Smooth muscle cell (in vitro differentiated cells): ENCODE data around the gene LGI1. TPM values are rescaled to one million over a fixed set of nuclear protein-coding genes. Genes with fewer than 3 reads are reported as not detected.

ENCODE experiments used
- DNase-seq: peaks from one replicate; lab custom pipeline; 2025; ENCODE audit not compliant: unreplicated experiment; lab: John Stamatoyannopoulos, UW
- H2AFZ ChIP-seq: fragments of 200-600 bp; sonication (generic); 2 replicates; pipeline ENCODE4 v1.6.0; 2016; ENCODE audit warnings: antibody characterized with exemption, low read depth, mild to moderate bottlenecking
- H3F3A ChIP-seq: fragments of 200-600 bp; sonication (generic); 2 replicates; pipeline ENCODE4 v1.6.0; 2017; ENCODE audit warnings: antibody characterized with exemption, low read depth
- H3K27ac ChIP-seq: fragments of 200-600 bp; sonication (generic); 2 replicates; pipeline ENCODE4 v1.5.1; 2016; ENCODE audit warnings: low read depth, mild to moderate bottlenecking
- H3K27me3 ChIP-seq: fragments of 200-600 bp; sonication (generic); 2 replicates; pipeline ENCODE4 v1.6.1; 2016; ENCODE audit warnings: low read depth, mild to moderate bottlenecking
- H3K36me3 ChIP-seq: fragments of 200-600 bp; sonication (generic); 2 replicates; pipeline ENCODE4 v1.5.1; 2016; ENCODE audit warnings: low read depth
- H3K4me1 ChIP-seq: fragments of 200-600 bp; sonication (generic); 2 replicates; pipeline ENCODE4 v1.5.1; 2016; ENCODE audit warnings: low read depth
- H3K4me2 ChIP-seq: fragments of 200-600 bp; sonication (generic); 2 replicates; pipeline ENCODE4 v1.6.0; 2016; ENCODE audit warnings: mild to moderate bottlenecking
- H3K4me3 ChIP-seq: fragments of 200-600 bp; sonication (generic); 2 replicates; pipeline ENCODE4 v1.5.1; 2016; ENCODE audit warnings: mild to moderate bottlenecking
- H3K79me2 ChIP-seq: fragments of 200-600 bp; sonication (generic); 2 replicates; pipeline ENCODE4 v1.6.0; 2016; ENCODE audit warnings: low read depth, mild to moderate bottlenecking
- H3K9ac ChIP-seq: fragments of 200-600 bp; sonication (generic); 2 replicates; pipeline ENCODE4 v1.6.0; 2016; ENCODE audit warnings: low read depth
- H3K9me3 ChIP-seq: fragments of 200-600 bp; sonication (generic); replicated peaks from 2 replicates; pipeline ENCODE4 v1.5.1; 2016; ENCODE audit warnings: low read depth
- H4K20me1 ChIP-seq: fragments of 200-600 bp; sonication (generic); 2 replicates; pipeline ENCODE4 v1.6.0; 2016; ENCODE audit warnings: low read depth
- WGBS: methylation state at CpG from one replicate; pipeline ENCODE4 v1.1.7; 2016; ENCODE audit warnings: low lambda C conversion rate; 5-methylcytosine and 5-hydroxymethylcytosine counted together
- polyA plus RNA-seq: library from polyadenylated mRNA; unstranded; fragments of >200 nt; fragmentation: Nextera tagmentation; extraction: Ambion mirVana; gene quantifications from 2 replicates; pipeline ENCODE4 v1.2.1, GENCODE V29; 2016
- total RNA-seq: library from RNA; depleted of rRNA; stranded (reverse); fragments of >200 nt; gene quantifications from 2 replicates; pipeline ENCODE4 v1.2.3, GENCODE V29; 2014
- TF ChIP-seq, protein P1 (sequence below): fragments of 200-600 bp; sonication (generic); IDR thresholded peaks from 2 replicates; pipeline ENCODE4 v1.5.1; 2017; ENCODE audit warnings: borderline replicate concordance, mild to moderate bottlenecking, antibody characterized with exemption; ENCODE audit not compliant: insufficient read depth, poor library complexity, severe bottlenecking

Gene LGI1
- total and polyA plus RNA-seq, 2 experiments from 2014 or later: 6.7 TPM; not detected in 1

GRCh38 chr10:93773705-93774104 lies 16.0 kb downstream of the LGI1 start:
- no peaks in the 10 kb centered on the region for H3K36me3 ChIP-seq
- no peaks in the 10 kb centered on the region for H3K27me3 ChIP-seq
- H3K4me3 ChIP-seq: no peak overlapping the region
- H3K79me2 ChIP-seq: no peaks in the 10 kb centered on the region
- H3K9me3 ChIP-seq: no peaks in the 10 kb centered on the region
- no peaks in the 10 kb centered on the region for H4K20me1 ChIP-seq
- TF ChIP-seq, protein P1, sequence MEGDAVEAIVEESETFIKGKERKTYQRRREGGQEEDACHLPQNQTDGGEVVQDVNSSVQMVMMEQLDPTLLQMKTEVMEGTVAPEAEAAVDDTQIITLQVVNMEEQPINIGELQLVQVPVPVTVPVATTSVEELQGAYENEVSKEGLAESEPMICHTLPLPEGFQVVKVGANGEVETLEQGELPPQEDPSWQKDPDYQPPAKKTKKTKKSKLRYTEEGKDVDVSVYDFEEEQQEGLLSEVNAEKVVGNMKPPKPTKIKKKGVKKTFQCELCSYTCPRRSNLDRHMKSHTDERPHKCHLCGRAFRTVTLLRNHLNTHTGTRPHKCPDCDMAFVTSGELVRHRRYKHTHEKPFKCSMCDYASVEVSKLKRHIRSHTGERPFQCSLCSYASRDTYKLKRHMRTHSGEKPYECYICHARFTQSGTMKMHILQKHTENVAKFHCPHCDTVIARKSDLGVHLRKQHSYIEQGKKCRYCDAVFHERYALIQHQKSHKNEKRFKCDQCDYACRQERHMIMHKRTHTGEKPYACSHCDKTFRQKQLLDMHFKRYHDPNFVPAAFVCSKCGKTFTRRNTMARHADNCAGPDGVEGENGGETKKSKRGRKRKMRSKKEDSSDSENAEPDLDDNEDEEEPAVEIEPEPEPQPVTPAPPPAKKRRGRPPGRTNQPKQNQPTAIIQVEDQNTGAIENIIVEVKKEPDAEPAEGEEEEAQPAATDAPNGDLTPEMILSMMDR: no peak
- 56% methylated on average over 4 of the region's 4 CpGs for WGBS
- H3K9ac ChIP-seq: no peak overlapping the region
- no peak for DNase-seq
- H3F3A ChIP-seq: no peaks in the 10 kb centered on the region
- H3K4me1 ChIP-seq: peaks cover 9% of the 10 kb centered on the region
- H3K27ac ChIP-seq: no peak overlapping the region
- H3K4me2 ChIP-seq: no peak overlapping the region
- H2AFZ ChIP-seq: no peak overlapping the region

DNA sequence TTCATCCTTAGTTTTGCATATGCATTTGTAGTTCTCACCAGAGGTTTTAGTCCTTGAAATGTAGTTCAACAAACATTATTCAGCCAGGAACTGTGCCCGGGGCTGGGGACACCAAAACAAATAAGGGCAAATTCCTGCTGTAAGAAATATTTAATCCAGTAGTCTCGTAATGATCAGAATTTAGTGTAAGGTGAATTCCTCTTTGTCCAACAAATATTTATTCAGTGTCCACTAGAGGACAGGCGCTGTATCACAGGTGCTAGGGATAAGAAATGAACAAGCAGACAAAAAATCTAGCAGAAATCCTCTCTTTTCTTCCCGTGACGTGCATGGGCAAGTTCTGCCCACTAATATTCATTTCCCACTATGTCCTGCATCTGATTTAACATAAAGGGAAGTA lies 17.6 kb downstream of the LGI1 start:
- Histone ChIP-seq H4K20me1 (no peaks in the 10 kb centered on the region), H3K79me2 (no peaks in the 10 kb centered on the region), H2AFZ (no peak overlapping the region), H3F3A (no peaks in the 10 kb centered on the region), H3K9ac (no peak overlapping the region), H3K9me3 (no peaks in the 10 kb centered on the region), H3K4me3 (no peak overlapping the region), H3K4me1 (peaks cover 5% of the 10 kb centered on the region), H3K27ac (no peak overlapping the region), H3K4me2 (no peak overlapping the region), H3K36me3 (no peaks in the 10 kb centered on the region), H3K27me3 (no peaks in the 10 kb centered on the region)
- WGBS: 95% methylated on average over 5 of the region's 5 CpGs
- DNase-seq: no peak
- TF ChIP-seq, protein P1: no peak

DNA sequence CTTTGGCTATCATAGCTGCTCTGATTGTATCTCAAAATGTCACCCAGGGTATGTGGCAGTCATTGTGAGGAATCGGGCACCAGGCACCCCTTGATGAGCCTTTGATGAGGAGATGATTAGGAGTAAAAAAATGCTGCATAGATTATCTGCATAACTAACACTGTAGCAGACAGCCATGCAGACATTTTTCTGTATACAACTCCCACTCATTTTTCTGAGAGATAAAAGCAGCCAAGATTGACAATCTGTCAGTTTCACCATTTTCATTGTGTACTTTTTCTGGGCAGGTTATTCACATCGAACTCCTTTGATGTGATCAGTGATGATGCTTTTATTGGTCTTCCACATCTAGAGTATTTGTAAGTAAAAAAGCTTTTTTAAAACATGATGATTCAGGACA lies 19.4 kb downstream of the LGI1 start:
- Histone ChIP-seq H3K4me1 (no peaks in the 10 kb centered on the region), H3K9me3 (no peaks in the 10 kb centered on the region), H3K27me3 (no peaks in the 10 kb centered on the region), H3K79me2 (no peaks in the 10 kb centered on the region), H2AFZ (peak overlapping the region; percentile 3), H3K36me3 (no peaks in the 10 kb centered on the region), H4K20me1 (no peaks in the 10 kb centered on the region), H3K9ac (no peak overlapping the region), H3K4me2 (peak overlapping the region; percentile 62), H3K27ac (peak overlapping the region; percentile 22), H3K4me3 (no peak overlapping the region), H3F3A (no peaks in the 10 kb centered on the region)
- TF ChIP-seq, protein P1: no peak
- WGBS: 22% methylated on average over 2 of the region's 2 CpGs
- no peak for DNase-seq

DNA sequence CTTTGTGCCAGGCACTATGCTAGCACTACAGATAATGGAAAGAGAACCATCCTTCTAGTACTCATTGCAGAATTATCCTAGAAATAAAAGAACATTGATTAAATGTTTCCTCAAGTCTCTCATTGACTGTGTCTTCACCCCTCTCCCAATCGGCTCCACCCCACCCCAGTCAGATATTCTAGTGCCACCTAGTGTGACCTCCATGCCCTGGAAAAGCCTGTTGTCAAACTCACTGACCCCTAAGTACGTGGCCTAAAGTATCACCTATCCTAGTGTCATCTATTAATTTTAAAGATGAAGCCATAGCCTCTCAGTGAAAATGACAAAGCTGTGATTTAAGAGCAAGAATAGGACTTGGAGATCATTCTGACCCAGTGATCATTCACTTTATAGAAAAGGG lies 26.3 kb downstream of the LGI1 start:
- peaks cover 3% of the 10 kb centered on the region for H3K4me1 ChIP-seq
- no peaks in the 10 kb centered on the region for H3K36me3 ChIP-seq
- no peaks in the 10 kb centered on the region for H3K9me3 ChIP-seq
- H2AFZ ChIP-seq: no peak overlapping the region
- 81% methylated on average over 2 of the region's 2 CpGs for WGBS
- TF ChIP-seq, protein P1: no peak
- no peak overlapping the region for H3K4me2 ChIP-seq
- H3K27me3 ChIP-seq: no peaks in the 10 kb centered on the region
- no peak overlapping the region for H3K27ac ChIP-seq
- no peak overlapping the region for H3K9ac ChIP-seq
- H3F3A ChIP-seq: no peaks in the 10 kb centered on the region
- no peak for DNase-seq
- no peak overlapping the region for H3K4me3 ChIP-seq
- no peaks in the 10 kb centered on the region for H4K20me1 ChIP-seq
- no peaks in the 10 kb centered on the region for H3K79me2 ChIP-seq
